Stimulated activated CD8-positive, alpha-beta memory T cell treated with anti-CD3 and anti-CD28 coated beads, Interleukin-7, amount 100 ng/mL, for 48 hours (primary cell): ENCODE data around the gene STXBP1.

Experiments used
- DNase-seq, 2 donors: peaks; one replicate each; pipeline ENCODE4 v3.0.0-alpha.2; 2020; ENCODE audit warnings: low read depth in 1 of 2; ENCODE audit errors: extremely low read depth in 1 of 2

Gene STXBP1

DNA sequence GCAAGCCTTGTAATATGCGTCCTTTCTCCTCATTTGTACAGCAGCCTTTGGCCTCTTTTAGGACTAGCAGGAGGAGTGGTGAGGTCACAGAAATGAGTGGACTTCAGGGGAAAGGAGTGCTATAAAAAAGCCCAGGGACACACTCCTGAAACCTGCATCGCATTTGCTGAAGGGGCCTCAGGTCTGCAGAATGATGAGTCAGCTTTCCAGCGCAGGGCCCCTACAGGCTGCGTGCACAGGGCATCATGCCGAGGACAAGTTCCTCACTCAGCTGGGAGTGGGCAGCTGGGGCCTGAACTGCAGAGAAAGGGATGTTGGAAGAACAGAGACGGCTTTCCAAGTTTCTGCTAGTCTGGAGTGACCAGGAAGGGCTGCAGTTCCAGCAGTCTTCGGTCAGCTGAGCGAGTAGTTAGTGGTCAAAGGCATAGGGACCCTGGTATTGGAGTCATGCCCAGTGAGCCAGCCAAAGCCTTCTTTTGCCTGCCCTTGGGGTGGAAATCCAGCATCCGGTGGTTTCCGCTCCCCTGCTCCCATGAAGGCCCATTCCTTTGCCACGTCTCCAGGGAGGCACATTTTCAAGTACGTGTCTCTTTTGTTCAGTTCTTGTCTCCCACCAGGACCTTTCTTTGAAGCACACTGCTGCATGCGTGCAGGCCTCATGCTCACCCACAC is 77.4 kb downstream of the STXBP1 start:
- DNase-seq: no peak

DNA sequence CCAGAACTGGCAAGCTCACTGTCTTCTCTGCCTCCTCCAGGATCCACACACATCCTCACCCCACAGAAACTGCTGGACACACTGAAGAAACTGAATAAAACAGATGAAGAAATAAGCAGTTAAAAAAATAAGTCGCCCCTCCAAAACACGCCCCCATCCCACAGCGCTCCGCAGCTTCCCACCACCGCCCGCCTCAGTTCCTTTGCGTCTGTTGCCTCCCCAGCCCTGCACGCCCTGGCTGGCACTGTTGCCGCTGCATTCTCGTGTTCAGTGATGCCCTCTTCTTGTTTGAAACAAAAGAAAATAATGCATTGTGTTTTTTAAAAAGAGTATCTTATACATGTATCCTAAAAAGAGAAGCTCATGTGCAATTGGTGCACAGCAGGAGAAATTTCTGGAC is 78.7 kb downstream of the STXBP1 start:
- DNase-seq: no peak

DNA sequence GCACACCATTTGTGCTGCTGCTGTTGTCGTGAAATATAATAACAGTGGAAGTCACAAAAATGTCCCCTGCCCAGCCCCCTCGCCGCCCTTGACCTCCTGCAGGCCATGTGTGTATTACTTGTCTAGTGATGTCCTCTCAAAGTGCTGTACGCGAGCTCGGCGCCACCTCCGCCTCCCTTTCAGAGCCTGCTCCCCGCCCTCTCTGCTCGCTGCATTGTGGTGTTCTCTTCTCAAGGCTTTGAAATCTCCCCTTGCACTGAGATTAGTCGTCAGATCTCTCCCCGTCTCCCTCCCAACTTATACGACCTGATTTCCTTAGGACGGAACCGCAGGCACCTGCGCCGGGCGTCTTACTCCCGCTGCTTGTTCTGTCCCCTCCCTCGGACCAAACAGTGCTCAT is 80.0 kb downstream of the STXBP1 start:
- DNase-seq: no peak

DNA sequence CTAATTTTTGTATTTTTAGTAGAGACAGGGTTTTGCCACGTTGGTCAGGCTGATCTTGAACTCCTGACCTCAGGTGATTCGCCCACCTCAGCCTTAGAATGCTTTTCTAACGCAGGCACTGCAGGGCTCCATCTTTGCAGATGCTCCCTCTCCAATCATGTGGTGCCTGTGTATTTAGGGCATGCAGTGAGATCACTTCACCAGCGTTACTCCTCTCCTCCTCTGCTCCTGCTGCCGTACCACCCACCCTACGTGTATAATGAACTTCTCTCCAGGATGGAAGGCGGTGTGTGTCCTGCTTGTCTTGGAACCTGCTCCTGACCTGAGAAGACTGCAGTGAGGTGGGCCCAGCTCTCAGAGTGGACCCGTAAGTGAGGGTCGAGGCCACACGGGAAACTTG is 81.1 kb downstream of the STXBP1 start:
- DNase-seq: no peak

DNA sequence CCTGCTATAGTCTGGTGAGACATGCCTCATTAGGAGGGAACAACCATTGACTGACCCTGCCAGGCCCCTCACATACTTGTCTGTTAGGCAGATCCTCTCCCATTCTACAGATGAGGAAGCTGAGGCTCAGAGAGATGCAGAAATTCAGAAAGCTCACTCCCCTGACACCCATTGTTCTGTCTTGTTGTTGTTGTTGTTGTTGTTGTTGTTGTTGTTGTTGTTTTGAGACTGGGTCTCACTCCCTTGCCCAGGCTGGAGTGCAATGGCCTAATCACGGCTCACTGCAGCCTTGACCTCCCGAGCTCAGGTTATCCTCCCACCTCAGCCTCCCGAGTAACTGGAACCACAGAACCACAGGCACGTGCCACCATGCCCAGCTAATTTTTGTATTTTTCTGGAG is 81.6 kb downstream of the STXBP1 start:
- no peak for DNase-seq

DNA sequence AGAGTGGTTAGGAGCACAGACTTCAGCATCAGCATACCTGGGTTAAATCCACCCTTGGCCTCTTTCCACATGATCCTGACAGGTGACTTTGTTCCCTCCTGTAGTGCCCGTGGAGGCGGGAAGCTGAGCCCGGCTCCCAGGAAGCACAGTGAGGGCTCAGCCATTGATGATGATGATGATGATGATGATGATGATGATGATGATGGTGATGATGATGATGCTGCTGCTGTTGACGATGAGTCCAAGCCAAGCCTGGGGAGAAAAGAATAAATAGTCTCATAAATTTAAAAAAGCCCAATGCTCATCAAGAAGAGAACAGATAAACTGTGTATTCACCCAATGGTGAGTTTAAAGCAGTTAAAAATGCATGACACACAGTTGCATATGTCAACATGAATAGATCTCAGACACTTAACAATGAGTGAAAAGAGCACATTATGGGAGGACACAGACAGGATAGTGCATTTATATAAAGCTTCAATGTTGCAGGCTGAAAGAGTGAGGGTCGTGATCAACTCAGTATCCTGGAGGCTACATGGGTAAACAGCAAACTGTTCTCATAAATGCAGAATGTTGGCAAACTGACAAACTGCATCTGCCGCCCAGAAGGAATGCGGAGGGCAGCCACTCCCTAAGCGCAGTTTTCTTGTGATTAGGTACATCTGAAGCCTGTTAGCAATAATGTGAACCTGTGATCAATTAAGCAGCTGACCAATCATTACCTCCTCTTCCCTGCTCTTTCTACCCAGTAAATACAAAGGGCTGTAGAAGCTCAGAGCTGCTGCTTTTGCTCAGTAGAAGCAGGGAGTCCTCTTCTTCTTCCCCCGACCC is 83.0 kb downstream of the STXBP1 start:
- no peak for DNase-seq

DNA sequence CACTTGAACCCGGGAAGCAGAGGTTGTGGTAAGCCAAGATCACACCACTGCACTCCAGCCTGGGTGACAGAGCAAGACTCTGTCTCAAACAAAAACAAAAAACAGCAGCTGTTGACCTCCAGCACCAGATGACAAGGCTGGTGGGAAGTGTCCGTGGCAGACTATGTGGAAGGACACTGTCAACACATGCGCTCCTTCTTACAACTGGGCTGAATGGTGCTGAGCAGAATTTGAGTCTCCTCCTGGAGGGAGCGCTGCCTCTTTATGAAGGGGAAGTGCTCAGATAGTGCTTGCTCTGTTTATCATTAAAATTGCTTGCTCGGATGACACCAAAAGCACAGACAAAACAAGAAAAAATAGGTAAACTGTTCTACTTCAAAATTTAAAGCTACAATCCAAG is 85.5 kb downstream of the STXBP1 start:
- DNase-seq: no peak

DNA sequence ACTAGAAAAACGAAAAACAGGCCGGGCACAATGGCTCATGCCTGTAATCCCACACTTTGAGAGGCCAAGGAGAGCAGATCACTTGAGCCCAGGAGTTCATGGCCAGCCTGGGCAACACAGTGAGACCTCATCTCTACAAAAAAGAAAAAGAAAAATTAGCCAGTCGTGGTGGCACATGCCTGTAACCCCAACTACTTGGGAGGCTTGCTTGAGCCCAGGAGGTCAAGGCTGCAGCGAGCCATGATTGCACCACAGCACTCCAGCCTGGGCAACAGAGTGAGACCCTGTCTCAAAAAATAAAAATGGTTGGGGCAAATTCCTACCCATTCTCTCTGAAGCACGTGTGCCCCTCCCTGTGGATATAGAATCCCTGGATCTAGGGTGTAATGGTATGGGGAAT is 86.3 kb downstream of the STXBP1 start:
- no peak for DNase-seq

DNA sequence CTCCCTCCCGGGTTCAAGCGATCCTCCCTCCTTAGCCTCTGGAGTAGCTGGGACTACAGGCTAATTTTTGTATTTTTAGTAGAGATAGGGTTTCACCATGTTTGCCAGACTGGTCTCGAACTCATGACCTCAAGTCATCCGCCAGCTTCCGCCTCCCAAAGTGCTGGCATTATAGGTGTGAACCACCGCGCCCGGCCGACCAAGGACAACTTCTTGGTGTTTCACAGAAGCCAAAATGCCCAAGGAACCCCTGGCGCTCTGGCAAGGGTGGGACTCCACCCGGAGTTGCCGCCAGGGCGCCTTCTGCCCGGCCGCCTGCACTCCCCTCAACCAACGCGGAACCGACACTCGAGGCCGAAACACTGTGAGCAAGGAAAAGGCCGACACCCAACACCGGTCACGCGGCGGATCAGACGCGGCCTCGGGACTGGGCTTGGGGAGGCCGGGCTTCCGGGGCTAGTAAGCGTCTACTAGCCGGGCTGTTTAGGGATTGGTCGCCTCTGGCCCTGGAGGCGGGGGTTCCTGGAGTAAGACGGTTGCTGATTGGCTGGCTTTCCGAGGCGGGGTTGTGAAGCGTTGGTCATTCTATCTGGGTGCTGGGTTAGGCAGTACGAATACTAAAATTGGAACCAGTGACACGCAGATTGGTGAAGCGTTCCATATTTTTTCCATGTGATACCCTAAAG is 87.1 kb downstream of the STXBP1 start:
- peak; percentile 74 to 91 for DNase-seq

DNA sequence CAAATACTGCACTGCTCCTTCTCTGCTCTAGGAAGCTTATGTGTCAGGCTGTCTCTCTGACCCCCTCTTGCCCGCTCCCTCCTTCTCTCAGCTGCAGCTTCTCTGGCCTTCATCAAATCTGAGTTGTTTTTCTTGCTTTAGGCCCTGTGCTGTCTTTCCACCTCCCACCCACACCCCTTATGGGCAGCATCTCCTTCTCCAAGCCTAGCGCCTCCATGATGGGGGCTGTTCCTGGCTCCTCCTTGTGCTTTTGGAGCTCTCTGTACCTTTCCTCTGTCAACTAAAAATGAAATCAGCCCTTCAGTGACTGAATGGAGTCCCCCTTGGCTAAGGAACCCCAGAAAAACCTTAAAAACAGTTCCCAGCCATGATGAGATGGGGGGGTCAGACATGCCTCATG is 88.1 kb downstream of the STXBP1 start:
- no peak for DNase-seq

DNA sequence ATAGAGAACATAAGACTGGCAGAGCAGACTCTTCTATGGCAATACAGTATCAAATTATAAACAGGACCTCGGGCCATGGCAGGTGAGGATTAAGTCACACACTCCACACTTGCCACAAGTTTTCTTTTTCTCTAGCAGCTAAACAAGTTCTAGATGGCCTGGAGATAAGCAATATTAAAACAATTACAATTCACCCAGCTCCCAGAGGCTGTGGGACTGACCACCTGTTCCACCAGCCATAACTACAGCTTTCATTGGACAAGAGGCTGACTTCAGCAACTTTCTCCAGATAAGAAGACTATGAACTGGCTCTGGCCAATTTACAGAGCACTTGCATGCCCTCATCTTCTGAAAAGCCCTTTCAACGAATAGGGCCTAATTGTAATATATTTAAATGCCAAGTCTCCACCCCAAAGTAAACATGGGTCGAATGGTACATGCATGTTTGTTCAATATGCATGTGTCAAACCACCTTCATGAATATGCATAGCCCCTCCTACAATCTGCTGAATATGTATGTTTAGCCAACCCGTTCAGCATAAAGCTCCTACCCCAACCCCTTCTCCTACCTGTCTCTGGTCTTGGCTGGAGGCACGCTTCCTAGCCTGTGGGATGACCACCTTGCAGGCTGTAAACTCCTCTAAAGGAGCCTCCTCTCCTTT is 88.6 kb downstream of the STXBP1 start:
- no peak for DNase-seq

DNA sequence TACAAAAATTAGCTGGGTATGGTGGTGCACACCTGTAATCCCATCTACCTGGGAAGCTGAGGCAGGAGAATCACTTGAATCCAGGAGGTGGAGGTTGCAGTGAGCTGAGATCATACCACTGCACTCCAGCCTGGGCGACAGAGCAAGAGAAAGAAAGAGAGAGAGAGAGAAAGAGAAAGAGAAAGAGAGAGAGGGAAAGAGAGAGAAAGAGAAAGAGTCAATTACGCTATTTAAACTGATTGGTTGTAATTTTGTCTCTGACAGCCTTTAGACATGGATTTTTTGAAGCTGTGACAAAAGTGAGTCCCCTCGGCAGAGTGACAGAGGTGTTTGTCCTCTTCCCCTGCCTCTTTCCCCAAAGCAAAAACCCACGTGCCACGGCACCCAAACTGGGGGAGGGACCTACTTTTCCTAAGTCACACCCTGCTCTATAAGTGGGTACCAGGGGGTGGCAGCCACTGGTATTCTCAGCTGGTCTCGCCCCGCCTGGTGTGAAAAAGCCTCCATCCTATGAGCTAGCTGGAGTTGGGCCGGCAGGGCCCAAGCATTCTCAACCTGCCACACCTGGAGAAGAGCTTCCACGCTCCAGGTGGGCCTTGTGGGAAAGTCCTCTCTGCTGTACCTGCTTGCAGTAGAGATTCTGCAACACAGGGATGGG is 91.3 kb downstream of the STXBP1 start:
- DNase-seq: no peak

DNA sequence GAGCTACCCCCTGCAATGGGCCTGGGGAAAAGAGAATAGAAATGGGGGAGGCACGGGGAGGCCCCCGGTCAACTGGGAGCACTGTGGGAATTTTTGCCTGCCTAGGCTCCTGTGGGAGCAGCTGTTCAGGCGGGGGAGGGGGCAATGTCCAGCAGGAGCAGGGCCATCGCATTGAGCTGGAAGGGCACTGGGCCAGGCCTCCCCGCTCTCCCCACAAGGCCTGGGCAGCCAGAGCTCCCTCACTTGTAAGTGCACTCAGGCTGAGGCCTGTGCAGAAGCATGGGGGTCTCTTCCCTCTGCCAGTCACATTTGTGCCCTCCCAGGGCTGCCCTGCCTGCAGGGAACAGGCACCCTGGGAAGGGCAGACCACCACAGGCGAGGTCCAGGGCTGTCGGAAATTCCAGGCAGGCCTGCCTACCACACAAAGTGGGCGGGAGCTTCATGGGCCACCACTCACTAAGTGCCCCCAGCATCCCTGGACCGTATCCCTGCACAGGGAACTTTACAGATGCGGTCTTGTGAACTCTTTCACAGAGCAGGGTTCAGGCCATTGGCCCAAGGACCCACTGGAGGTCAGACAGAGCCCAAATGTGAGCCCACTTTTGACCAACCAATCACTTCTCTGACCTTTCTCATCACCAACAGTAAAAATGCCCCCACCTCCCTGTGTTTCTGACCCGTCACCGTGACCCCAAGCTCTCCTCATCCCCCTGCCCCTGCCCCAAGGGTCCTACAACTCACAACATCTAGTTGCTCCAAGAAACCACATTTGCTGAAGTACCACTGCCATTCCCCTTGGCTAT is 93.7 kb downstream of the STXBP1 start:
- DNase-seq: no peak

DNA sequence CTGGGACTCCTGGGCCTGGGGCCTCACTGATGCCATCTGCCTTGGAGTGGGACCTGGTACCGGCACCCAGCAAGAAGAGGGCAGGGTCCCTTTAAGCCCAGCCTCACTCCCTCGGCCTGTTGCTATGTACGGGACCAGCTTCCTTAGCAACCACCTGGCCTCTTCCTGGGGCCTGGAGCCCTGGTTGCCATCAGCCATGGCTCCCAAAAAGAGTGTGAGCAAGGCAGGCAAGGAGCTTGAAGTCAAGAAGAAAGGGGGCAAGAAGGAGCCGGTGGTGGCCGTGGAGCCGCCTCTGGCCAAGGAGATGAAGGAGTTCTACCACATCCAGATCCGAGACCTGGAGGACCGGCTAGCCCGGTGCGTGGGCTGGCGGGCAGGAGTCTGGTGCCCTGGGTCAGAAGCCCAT is 94.8 kb downstream of the STXBP1 start, which contains the start of gene CFAP157:
CFAP157 (plus strand) TSS at position 153 of the 406 bp plus-strand sequence; CDS start at position 197, 44 bp downstream.
- DNase-seq: no peak

DNA sequence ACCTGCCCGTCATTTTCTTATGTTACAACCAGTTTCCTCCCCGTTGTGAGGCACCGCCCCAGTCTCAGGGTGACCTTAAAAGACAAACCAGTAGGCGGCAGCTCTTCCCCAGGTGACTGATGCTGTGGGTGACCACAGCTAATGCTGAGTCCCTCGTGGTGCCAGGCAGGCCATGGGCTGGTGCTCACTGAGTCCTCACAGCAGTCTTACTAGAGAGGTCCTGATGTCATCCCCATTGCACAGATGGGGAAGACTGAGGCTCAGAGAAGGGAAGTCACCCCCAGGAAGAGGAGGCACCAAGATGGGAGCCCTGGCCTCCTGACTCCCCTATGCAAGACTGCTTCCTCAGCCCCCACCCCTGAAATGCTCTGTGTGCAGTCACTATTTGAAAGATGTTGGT is 95.7 kb downstream of the STXBP1 start:
- peak in 1 of 2 donors; percentile 29 for DNase-seq

DNA sequence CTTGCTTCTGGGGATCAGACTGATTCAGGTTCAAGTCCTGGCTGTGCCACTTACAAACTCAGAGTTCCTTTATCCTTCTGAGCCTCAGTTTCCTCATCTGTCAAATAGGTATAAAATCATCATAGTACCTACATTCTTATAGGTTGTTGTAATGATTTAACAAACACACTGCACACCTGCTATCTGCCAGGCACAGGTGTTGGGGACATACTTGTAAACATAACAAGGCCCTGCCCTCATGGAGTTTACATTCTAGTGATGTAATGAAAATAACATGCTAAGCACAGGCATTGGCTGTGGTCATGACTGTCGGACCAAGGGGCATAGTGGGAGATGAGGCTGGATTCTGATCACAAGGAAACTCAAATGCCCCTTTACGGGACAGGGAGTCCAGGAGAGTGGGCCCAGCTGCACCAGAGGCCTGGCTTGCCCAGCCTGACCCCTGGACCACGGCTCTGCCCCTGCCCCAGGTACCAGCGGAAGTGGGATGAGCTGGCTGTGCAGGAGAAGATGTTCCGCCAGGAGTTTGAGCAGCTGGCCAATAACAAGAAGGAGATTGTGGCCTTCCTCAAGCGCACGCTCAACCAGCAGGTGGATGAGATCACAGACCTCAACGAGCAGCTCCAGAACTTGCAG is 97.0 kb downstream of the STXBP1 start:
- no peak for DNase-seq

DNA sequence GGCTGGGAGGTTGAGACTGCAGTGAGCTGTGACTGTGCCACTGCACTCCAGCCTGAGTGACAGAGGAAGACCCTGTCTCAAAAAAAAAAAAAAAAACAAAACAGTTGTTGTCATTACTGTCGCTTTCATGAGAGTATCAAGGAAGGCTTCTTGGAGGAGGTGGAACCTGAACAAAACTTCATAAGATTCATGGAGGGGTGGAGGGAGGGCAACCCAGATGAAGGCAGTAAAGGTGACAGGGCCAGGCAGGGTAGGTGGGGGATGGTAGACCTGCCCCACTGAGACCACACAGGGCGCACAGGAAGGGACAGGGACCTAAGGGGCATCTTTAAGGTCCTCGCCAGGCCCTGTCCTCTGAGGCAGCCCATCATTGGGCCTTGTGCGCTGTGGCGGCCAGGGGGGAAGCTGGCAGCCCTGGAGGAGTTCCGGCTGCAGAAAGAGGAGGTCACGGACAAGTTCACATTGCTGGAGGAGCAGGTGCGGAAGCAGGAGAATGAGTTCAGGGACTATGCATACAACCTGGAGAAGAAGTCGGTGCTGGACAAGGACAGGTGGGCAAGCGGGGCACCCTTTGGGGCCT is 98.2 kb downstream of the STXBP1 start:
- DNase-seq: no peak

DNA sequence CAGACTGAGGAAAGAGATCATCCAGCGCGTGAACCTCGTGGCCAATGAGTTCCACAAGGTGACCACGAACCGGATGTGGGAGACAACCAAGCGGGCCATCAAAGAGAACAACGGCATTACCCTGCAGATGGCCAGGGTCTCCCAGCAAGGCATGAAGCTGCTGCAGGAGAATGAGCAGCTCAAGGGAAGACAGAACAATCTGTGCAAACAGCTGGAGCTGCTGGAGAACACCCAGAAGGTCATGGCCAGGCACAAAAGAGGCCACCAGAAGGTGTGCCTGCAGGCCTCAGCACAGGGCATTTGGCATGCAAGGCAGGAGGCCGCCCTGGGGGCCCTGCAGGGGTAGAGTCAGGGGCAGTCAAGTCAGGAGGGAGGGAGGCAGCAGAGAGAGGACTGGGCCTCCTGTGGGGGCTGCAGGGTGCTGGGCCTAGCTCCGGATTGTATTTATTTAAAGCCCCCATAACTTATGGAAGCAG is 99.2 kb downstream of the STXBP1 start:
- no peak for DNase-seq

DNA sequence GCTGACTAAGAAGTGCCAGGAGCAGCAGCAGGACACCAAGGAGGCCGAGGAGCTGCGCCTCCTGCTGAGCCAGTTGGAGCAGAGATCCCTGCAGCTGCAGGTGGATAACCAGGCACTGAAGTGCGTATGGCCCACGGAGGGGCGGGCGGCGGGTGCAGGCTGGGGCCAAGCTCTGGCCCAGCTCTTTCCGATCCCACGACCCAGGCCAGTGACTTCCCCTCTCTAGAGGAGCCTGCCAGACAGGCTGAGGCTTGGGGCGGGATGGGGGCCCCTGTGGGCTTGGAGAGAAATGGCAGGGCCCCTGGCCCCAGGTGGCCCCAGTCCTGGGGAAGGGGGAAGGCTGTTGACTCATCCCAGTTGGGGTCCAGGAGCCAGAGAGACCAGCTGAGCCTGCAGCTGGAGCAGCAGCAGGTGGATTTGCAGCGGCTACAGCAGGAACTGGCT is 99.8 kb downstream of the STXBP1 start:
- DNase-seq: no peak
